HEK293 (cell line): ENCODE measurements around the gene EFCAB6.

ENCODE experiments used
- CTCF ChIA-PET: fragments of 350-600 bp; formaldehyde crosslinking; extraction: SDS; loops from one replicate; lab custom pipeline; 2021; ENCODE audit warnings: antibody characterized with exemption; lab: Yijun Ruan, JAX
- POLR2A ChIA-PET: fragments of 300-600 bp; formaldehyde crosslinking; extraction: SDS; loops from one replicate; lab custom pipeline; 2020; ENCODE audit warnings: antibody characterized with exemption, inconsistent platforms; lab: Yijun Ruan, JAX
- H3K27ac ChIP-seq: fragments of 200-500 bp; sonication (Bioruptor generic); 2 replicates; pipeline ENCODE4 v1.5.1; 2014; ENCODE audit warnings: low read depth, low read length, control low read depth, inconsistent platforms; ENCODE audit errors: extremely low read depth
- H3K36me3 ChIP-seq, 2 experiments: fragments of 200-500 bp in 1 of 2; sonication (Bioruptor generic) in 1 of 2; 1 replicate in 1 of 2; 2 replicates in 1 of 2; pipeline ENCODE4 v1.5.1; 2014 to 2017; ENCODE audit warnings: inconsistent platforms in 2 of 2, low read length in 2 of 2; ENCODE audit not compliant: control insufficient read depth in 2 of 2, insufficient read depth in 1 of 2
- H3K4me1 ChIP-seq: fragments of 200-500 bp; sonication (Bioruptor generic); 2 replicates; pipeline ENCODE4 v1.5.1; 2014; ENCODE audit warnings: mild to moderate bottlenecking, low read length, inconsistent platforms; ENCODE audit not compliant: control insufficient read depth, insufficient read depth
- H3K4me3 ChIP-seq: 2 replicates; pipeline ENCODE4 v1.5.1; 2011; ENCODE audit warnings: low read depth, mild to moderate bottlenecking, control low read depth, low read length, moderate library complexity
- H3K9me3 ChIP-seq: fragments of 200-500 bp; sonication (Bioruptor generic); 2 replicates; pipeline ENCODE4 v1.5.1; 2014; ENCODE audit warnings: low read depth, low read length, inconsistent platforms; ENCODE audit not compliant: control insufficient read depth, insufficient read depth
- EGR2 ChIP-seq: fragments of 450-650 bp; formaldehyde crosslinking; IDR thresholded peaks from 2 replicates; pipeline ENCODE4 v1.5.1; 2016; ENCODE audit warnings: low read depth, missing biosample characterization, missing genetic modification characterization
- SP3 ChIP-seq: fragments of 450-650 bp; formaldehyde crosslinking; IDR thresholded peaks from 2 replicates; pipeline ENCODE4 v1.5.1; 2016; ENCODE audit warnings: missing biosample characterization, missing genetic modification characterization
- TSHZ1 ChIP-seq: fragments of 450-650 bp; formaldehyde crosslinking; IDR thresholded peaks from 2 replicates; pipeline ENCODE4 v1.5.1; 2016; ENCODE audit warnings: missing biosample characterization, missing genetic modification characterization, borderline replicate concordance
- ZFHX2 ChIP-seq: fragments of 450-650 bp; formaldehyde crosslinking; conservative IDR thresholded peaks from 2 replicates; pipeline ENCODE4 v1.5.1; 2016; ENCODE audit warnings: missing biosample characterization, missing genetic modification characterization
- ZNF184 ChIP-seq: fragments of 450-650 bp; IDR thresholded peaks from 2 replicates; pipeline ENCODE4 v1.5.1; 2018; ENCODE audit warnings: missing biosample characterization, mild to moderate bottlenecking, missing genetic modification characterization
- ZNF2 ChIP-seq: fragments of 450-650 bp; formaldehyde crosslinking; IDR thresholded peaks from 2 replicates; pipeline ENCODE4 v1.5.1; 2016; ENCODE audit warnings: missing biosample characterization, missing genetic modification characterization
- ZNF311 ChIP-seq: fragments of 450-650 bp; formaldehyde crosslinking; IDR thresholded peaks from 2 replicates; pipeline ENCODE4 v1.5.1; 2017; ENCODE audit warnings: missing biosample characterization, missing genetic modification characterization, borderline replicate concordance
- ZNF362 ChIP-seq: fragments of 450-650 bp; formaldehyde crosslinking; IDR thresholded peaks from 2 replicates; pipeline ENCODE4 v1.5.1; 2016; ENCODE audit warnings: missing biosample characterization, missing genetic modification characterization
- ZNF571 ChIP-seq: fragments of 450-650 bp; formaldehyde crosslinking; IDR thresholded peaks from 2 replicates; pipeline ENCODE4 v1.5.0; 2017; ENCODE audit warnings: missing biosample characterization, missing genetic modification characterization
- TF ChIP-seq, protein P1 (sequence below): fragments of 450-650 bp; formaldehyde crosslinking; IDR thresholded peaks from 2 replicates; pipeline ENCODE4 v1.5.1; 2016; ENCODE audit warnings: missing biosample characterization, missing genetic modification characterization
- TF ChIP-seq, protein P2 (sequence below): fragments of 450-650 bp; formaldehyde crosslinking; IDR thresholded peaks from 2 replicates; pipeline ENCODE4 v1.5.1; 2016; ENCODE audit warnings: missing biosample characterization, missing genetic modification characterization

EFCAB6 gene

DNA sequence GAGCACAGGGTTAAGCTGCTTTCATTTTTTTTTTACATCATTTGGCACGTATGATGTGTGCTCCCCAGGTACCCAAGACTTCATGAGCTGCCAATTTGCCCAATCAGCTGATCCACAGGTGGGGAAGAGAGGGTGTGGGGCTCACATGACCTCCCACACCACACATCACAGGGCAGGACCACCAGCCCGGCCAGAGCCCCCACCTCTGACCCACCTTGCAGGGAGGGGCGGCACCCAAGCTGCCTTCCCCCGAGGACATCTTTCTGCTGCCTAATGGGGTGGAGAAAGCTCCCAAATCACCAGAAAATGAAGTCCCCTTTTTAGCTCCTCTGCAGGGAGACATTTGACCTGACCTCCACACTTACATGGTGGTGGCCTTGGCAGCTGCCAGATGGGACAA, 280.5 kb downstream of the EFCAB6 start (continued):
- no peak for TF ChIP-seq TSHZ1 (tag by site-specific recombination)
- TF ChIP-seq ZNF311 (tag by site-specific recombination), result no peak

DNA sequence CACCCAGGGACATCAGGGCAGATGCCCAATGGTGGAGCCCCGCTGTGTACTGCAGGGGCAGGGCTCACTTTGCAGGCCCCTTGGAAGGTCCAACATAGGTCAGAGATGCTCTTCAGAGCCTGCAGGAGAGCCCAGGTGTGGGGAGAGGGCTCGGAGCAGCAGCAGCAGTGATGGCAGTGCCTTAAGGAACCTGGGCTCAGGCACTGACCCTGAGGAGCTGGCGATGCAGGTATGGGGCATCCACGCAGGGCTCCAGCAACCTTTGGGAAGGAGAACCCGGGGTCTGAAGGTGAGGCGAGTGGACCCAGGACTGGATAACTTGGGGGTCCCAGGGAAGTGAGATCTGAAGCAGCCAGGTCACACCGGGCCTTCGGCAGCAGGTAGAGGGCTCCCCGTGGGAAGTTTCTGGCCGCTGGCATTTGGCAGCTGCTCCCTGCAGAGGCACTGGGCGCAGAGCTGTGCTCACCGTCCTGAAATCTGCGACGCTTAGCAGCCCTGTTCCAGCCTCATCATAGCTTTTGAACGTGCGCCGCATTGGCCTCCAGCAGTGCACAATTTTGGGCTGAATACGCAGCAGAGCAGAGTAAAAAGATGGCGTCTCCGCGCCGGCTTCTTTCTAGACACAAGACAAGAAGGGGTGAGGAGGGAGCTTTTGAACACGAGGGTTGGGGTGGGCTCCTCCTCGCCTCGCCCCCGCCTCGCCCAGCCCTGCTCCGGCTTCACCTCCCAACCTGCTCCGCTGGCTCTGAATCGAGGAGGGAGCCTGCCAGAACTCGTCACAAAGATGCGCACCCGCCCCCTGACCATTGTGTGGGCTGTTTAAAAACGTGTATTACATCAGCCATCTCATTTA, 281.5 kb downstream of the EFCAB6 start:
- Histone ChIP-seq H3K36me3 (no peaks in the 10 kb centered on the region), H3K27ac (no peak overlapping the region), H3K9me3 (no peaks in the 10 kb centered on the region), H3K4me1 (no peaks in the 10 kb centered on the region), H3K4me3 (no peak overlapping the region)
- ChIA-PET POLR2A (no interaction called here), CTCF (interaction anchor here (0.8 kb wide), 1 partner anchor 36 kb away, joined by 4 read pairs; no protein-coding TSS in a partner anchor)
- TF ChIP-seq ZNF2 (tag by site-specific recombination) (no peak), ZFHX2 (tag by site-specific recombination) (peak; percentile 36; the same call in 1 of the 2 replicates), EGR2 (tag by site-specific recombination) (0 out of 2 replicates have a peak, but pooled peaks have one; percentile 30)

DNA sequence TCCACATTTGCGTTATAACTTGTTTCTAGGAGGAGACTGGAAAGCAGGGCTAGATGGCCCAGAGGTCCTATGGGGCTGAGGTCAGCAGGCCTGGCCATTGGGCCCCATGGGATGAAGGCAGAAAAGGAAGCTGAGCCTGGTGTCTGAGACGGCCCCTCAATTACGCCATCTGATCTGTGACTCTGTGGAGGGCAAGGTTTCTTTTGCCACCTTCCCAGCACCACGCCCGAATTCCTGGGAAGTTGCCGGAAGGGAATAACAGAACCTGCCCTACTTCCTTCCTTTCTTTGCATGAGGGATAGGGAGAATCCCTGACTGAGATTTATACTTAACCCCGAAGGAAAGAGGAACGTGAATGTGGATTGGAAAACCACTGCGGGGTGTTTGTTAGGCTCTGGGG, 282.2 kb downstream of the EFCAB6 start:
- POLR2A ChIA-PET, result no interaction called here
- H3K4me3 ChIP-seq, result no peak overlapping the region

More for the DNA sequence above, 282.2 kb downstream of the EFCAB6 start:
- TF ChIP-seq, protein P1, sequence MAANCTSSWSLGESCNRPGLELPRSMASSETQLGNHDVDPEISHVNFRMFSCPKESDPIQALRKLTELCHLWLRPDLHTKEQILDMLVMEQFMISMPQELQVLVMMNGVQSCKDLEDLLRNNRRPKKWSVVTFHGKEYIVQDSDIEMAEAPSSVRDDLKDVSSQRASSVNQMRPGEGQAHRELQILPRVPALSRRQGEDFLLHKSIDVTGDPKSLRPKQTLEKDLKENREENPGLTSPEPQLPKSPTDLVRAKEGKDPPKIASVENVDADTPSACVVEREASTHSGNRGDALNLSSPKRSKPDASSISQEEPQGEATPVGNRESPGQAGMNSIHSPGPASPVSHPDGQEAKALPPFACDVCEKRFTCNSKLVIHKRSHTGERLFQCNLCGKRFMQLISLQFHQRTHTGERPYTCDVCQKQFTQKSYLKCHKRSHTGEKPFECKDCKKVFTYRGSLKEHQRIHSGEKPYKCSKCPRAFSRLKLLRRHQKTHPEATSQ, result no peak
- TF ChIP-seq ZNF571 (tag by site-specific recombination), result no peak
- no peak for TF ChIP-seq SP3
- TF ChIP-seq ZNF184, result no peak
- TF ChIP-seq, protein P2, sequence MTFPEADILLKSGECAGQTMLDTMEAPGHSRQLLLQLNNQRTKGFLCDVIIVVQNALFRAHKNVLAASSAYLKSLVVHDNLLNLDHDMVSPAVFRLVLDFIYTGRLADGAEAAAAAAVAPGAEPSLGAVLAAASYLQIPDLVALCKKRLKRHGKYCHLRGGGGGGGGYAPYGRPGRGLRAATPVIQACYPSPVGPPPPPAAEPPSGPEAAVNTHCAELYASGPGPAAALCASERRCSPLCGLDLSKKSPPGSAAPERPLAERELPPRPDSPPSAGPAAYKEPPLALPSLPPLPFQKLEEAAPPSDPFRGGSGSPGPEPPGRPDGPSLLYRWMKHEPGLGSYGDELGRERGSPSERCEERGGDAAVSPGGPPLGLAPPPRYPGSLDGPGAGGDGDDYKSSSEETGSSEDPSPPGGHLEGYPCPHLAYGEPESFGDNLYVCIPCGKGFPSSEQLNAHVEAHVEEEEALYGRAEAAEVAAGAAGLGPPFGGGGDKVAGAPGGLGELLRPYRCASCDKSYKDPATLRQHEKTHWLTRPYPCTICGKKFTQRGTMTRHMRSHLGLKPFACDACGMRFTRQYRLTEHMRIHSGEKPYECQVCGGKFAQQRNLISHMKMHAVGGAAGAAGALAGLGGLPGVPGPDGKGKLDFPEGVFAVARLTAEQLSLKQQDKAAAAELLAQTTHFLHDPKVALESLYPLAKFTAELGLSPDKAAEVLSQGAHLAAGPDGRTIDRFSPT (tag by site-specific recombination), result no peak
- TF ChIP-seq ZNF362 (tag by site-specific recombination), result no peak
- CTCF ChIA-PET, result no interaction called here
- no peaks in the 10 kb centered on the region for H3K9me3 ChIP-seq
- no peak overlapping the region for H3K27ac ChIP-seq
- no peaks in the 10 kb centered on the region for H3K4me1 ChIP-seq
- H3K36me3 ChIP-seq, result no peaks in the 10 kb centered on the region
